Stimulated activated naive CD8-positive, alpha-beta T cell treated with anti-CD3 and anti-CD28 coated beads, Interleukin-15, amount 100 ng/mL, for 72 hours (primary cell): ENCODE measurements around the gene LRIT1.

Source experiments
- ATAC-seq: fragments of 150-1000 bp; cut with Tn5 transposase; 2 replicates; pipeline ENCODE4 v1.10.0; 2021; ENCODE audit warnings: mild to moderate bottlenecking, moderate library complexity
- DNase-seq, 2 donors: peaks; one replicate each; pipeline ENCODE4 v3.0.0; 2021 to 2022
- H3K27ac Mint-ChIP-seq, 2 donors: one replicate each; pipeline ENCODE4 v1.8.0; 2022; ENCODE audit warnings: mild to moderate bottlenecking in 2 of 2, mixed read lengths in 2 of 2, moderate library complexity in 2 of 2
- H3K27me3 Mint-ChIP-seq: one replicate; pipeline ENCODE4 v1.8.0; 2022; ENCODE audit warnings: mixed read lengths
- H3K4me1 Mint-ChIP-seq: one replicate; pipeline ENCODE4 v1.8.0; 2022; ENCODE audit warnings: mild to moderate bottlenecking, mixed read lengths
- H3K4me3 Mint-ChIP-seq, 2 donors: one replicate each; pipeline ENCODE4 v1.8.0; 2022; ENCODE audit warnings: mild to moderate bottlenecking in 2 of 2, mixed read lengths in 2 of 2, moderate library complexity in 1 of 2
- H3K9me3 Mint-ChIP-seq, 2 donors: one replicate each; pipeline ENCODE4 v1.8.0; 2022; ENCODE audit warnings: mixed read lengths in 2 of 2

LRIT1 gene

GRCh38 chr10:84261236-84261915 is 20.0 kb upstream of the LRIT1 start:
- H3K9me3 Mint-ChIP-seq, result no peaks in the 10 kb centered on the region
- DNase-seq, result no peak
- H3K4me1 Mint-ChIP-seq, result peaks cover 23% of the 10 kb centered on the region
- H3K27me3 Mint-ChIP-seq, result peaks cover 62% of the 10 kb centered on the region
- H3K27ac Mint-ChIP-seq, result no peak overlapping the region
- no peak overlapping the region for H3K4me3 Mint-ChIP-seq
- no peak for ATAC-seq

DNA sequence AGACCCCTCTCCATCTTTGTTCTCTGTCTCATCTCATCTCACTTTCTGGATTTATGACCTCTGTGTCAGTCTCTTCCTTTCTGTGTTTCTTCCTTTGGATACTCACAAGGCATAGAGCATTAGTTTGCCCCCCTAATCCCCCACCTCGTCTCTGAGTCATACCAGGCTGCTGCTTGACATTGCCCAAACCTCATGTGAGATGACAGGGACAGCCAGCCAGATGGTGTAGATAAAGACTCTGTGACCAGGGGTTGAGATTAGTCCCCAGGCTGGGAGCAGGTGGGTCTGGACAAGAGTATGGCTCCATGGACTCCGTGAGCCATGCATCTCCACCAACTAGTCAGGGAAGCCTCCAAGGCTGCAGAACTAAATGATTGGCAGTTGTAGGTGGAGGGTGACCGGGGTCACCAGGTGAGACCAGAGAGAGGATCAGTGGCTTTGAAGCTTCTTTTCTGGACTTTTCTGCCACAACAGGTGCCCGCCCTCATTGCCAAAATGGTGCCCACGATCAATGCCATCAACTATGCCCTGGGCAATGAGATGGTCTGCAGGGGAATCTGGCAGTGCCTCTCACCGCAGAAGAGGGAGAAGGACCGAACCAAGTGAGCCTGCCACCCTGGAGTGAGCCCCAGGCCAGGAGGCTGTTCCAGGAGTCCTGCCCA is 16.8 kb upstream of the LRIT1 start:
- Mint-ChIP-seq H3K27me3 (peaks cover 43% of the 10 kb centered on the region), H3K9me3 (no peaks in the 10 kb centered on the region), H3K4me1 (peaks cover 8% of the 10 kb centered on the region), H3K27ac (no peak overlapping the region), H3K4me3 (no peak overlapping the region)
- ATAC-seq (no peak), DNase-seq (no peak)

- ATAC-seq (no peak), DNase-seq (no peak)
- no peak overlapping the region for H3K27ac Mint-ChIP-seq
- no peak overlapping the region for H3K4me3 Mint-ChIP-seq
- H3K9me3 Mint-ChIP-seq, result no peaks in the 10 kb centered on the region
- H3K27me3 Mint-ChIP-seq, result peaks cover 36% of the 10 kb centered on the region
- peaks cover 8% of the 10 kb centered on the region for H3K4me1 Mint-ChIP-seq
Measured at GRCh38 chr10:84257343-84258020, 16.1 kb upstream of the LRIT1 start.

GRCh38 chr10:84256510-84257342 is 15.4 kb upstream of the LRIT1 start:
- DNase-seq (peak; percentile 32 to 51), ATAC-seq (peak; percentile 70)
- Mint-ChIP-seq H3K4me1 (peaks cover 8% of the 10 kb centered on the region), H3K4me3 (no peak overlapping the region), H3K27me3 (peaks cover 29% of the 10 kb centered on the region), H3K27ac (no peak overlapping the region), H3K9me3 (no peaks in the 10 kb centered on the region)

- peaks cover 8% of the 10 kb centered on the region for H3K4me1 Mint-ChIP-seq
- ATAC-seq (no peak), DNase-seq (no peak)
- no peak overlapping the region for H3K27ac Mint-ChIP-seq
- no peak overlapping the region for H3K4me3 Mint-ChIP-seq
- H3K27me3 Mint-ChIP-seq, result peaks cover 27% of the 10 kb centered on the region
- H3K9me3 Mint-ChIP-seq, result no peaks in the 10 kb centered on the region
Measured at GRCh38 chr10:84254552-84255478, 13.5 kb upstream of the LRIT1 start.

DNA sequence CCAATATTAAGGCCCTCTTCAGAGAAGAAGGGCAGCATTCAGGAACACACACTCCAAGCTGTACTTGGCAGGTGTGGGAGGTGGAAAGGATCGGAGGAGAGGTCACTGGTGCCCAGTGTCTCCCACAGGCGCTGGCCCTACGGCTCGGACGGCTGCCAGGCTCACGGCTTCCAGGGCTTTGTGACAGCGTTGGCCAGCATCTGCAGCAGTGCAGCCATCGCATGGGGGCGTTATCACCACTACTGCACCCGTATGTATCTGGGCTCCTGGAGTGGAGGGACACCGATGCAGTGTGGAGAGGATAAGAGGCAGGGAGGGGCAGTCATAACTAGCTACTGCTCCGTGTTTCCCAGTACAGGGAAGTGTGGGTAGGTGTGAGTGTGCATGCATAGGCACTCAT is 7.4 kb upstream of the LRIT1 start:
- no peak for DNase-seq
- no peak for ATAC-seq
- peaks cover 14% of the 10 kb centered on the region for H3K27me3 Mint-ChIP-seq
- H3K27ac Mint-ChIP-seq, result peak overlapping the region in 1 of 2 donors; percentile 55
- no peaks in the 10 kb centered on the region for H3K4me1 Mint-ChIP-seq
- no peaks in the 10 kb centered on the region for H3K9me3 Mint-ChIP-seq
- no peak overlapping the region for H3K4me3 Mint-ChIP-seq

- DNase-seq, result no peak
- H3K4me1 Mint-ChIP-seq, result no peaks in the 10 kb centered on the region
- no peak for ATAC-seq
Measured at GRCh38 chr10:84247496-84247895, 6.2 kb upstream of the LRIT1 start.

DNA sequence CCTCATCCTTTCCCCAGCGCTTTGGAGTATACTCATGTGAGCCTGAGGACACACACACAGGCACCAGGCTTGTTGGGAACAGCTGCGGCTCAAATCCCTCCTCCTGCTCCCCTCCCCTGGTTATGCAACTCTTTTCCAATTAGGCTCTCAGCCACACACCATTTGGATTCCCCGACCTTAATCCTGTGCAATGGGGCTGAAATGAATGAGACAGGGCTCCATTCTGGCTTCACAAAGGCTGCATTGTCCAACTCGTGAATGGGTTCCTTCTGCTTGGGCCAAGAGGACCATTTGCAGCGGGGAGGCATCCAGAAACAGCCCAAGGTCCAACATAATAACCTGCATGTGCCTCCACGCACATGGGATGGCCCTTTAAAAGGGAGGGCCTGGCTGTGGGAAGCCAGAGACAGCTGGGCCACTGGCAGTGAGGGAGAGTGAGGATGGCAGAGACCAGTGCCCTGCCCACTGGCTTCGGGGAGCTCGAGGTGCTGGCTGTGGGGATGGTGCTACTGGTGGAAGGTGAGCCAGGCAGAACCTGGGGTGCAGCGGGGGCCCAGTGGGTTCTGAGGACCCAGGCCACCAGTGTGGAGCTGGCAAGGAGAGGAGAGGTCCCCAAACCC is 3.4 kb upstream of the LRIT1 start, which contains the start of gene RGR:
Gene RGR, plus strand, starts transcription at position 403 of the 620 bp plus-strand sequence. Its CDS starts 38 bp downstream, at position 441.
- H3K9me3 Mint-ChIP-seq, result no peaks in the 10 kb centered on the region
- H3K27ac Mint-ChIP-seq, result peak within 1 kb of the TSS in 1 of 2 donors; percentile 87
- peaks cover 18% of the 10 kb centered on the region for H3K27me3 Mint-ChIP-seq
- DNase-seq (no peak), ATAC-seq (no peak)
- H3K4me3 Mint-ChIP-seq, result no peak within 1 kb of the TSS
- no peaks in the 10 kb centered on the region for H3K4me1 Mint-ChIP-seq

More at GRCh38 chr10:84247496-84247895, 6.2 kb upstream of the LRIT1 start:
- Mint-ChIP-seq H3K27me3 (peaks cover 13% of the 10 kb centered on the region), H3K27ac (no peak overlapping the region), H3K4me3 (no peak overlapping the region), H3K9me3 (no peaks in the 10 kb centered on the region)

DNA sequence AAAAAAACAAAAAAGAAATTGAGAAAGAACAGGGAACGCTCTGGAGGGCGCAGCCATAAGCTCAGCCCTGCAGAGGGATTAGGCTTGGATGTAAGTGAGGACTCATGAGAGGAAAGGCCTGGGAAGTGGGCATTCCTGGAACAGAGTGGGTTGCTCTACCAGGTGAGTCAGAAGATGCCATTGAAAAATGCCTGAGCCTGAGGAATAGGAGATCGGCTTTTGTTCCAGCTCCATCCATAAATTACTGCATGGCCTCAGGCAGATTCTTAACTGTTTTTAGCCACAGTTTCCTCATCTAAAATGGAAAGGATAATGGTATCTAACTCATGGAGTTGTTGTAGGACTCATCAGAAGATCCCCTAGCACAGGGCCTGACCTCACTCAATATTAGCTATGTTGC is 2.4 kb upstream of the LRIT1 start:
- DNase-seq (no peak), ATAC-seq (no peak)
- no peak overlapping the region for H3K4me3 Mint-ChIP-seq
- H3K9me3 Mint-ChIP-seq, result no peaks in the 10 kb centered on the region
- H3K27me3 Mint-ChIP-seq, result peaks cover 17% of the 10 kb centered on the region
- H3K4me1 Mint-ChIP-seq, result no peaks in the 10 kb centered on the region
- H3K27ac Mint-ChIP-seq, result no peak overlapping the region

GRCh38 chr10:84238909-84239308 is 2.4 kb downstream of the LRIT1 start:
- H3K9me3 Mint-ChIP-seq, result no peaks in the 10 kb centered on the region
- no peak overlapping the region for H3K4me3 Mint-ChIP-seq
- peaks cover 22% of the 10 kb centered on the region for H3K27me3 Mint-ChIP-seq
- no peaks in the 10 kb centered on the region for H3K4me1 Mint-ChIP-seq
- ATAC-seq (no peak), DNase-seq (no peak)
- no peak overlapping the region for H3K27ac Mint-ChIP-seq

DNA sequence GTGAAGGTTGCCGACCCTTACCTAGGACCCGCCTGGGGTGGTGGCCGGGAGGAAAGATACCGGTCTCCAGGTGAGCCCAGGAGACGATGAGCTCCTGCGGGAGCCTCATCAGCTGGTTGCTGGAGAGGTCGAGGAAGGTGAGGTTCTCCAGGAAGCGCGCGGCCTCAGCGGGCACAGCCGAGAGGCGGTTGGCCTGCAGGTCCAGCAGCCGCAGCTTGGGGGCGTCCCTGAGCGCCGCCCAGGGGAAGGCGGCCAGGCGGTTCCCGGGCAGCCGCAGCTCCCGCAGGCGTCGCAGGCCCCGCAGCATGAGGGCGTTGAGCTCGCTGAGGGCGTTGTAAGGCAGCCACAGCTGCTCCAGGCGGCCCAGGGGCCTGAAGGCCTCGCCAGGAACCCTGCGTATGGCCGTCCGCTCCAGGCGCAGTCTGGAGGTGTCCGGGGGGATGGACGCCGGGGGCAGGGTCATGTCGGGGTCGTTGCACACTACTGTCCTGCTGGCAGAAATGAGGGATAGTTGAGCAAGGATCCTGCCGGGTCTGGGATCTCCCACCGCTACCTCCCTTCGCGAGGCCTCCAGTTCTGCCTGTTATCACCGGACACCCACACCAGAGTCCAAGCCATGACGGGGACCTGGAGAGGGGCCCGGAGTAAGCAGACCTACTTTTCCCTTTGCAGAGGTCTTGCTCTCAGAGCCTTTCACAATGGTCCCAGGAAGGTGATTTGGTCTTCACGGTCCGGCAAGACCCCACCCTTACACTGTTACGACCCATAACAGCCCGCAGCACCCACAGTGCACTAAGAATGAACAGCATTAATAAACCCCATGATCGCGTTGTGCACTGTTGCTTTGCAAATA is 3.9 kb downstream of the LRIT1 start:
- peak; percentile 27 for ATAC-seq
- DNase-seq, result no peak
- Mint-ChIP-seq H3K9me3 (no peaks in the 10 kb centered on the region), H3K27me3 (peaks cover 22% of the 10 kb centered on the region), H3K27ac (no peak overlapping the region), H3K4me1 (no peaks in the 10 kb centered on the region), H3K4me3 (no peak overlapping the region)

DNA sequence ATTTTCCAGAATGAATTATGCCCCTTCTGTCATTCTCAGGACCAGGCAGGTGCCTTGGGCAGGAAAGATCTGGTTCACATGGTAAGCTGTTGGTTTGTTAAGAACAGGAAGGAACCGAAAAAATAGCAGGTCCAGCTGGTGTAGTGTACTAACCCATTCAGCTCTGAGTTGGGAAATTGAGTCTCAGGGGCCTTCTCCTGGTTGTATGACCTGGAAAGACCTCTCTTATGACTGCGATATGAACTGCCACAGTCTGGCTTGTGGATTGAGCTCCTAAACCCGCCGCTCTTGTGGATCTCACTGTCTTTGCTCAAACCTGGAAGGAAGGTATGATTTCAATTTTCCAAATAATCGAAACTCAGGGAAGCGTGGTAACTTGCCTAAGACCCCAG is 4.5 kb downstream of the LRIT1 start:
- ATAC-seq, result no peak
- Mint-ChIP-seq H3K4me1 (no peaks in the 10 kb centered on the region), H3K27ac (no peak overlapping the region), H3K4me3 (no peak overlapping the region), H3K9me3 (no peaks in the 10 kb centered on the region), H3K27me3 (peaks cover 26% of the 10 kb centered on the region)
- DNase-seq, result no peak

DNA sequence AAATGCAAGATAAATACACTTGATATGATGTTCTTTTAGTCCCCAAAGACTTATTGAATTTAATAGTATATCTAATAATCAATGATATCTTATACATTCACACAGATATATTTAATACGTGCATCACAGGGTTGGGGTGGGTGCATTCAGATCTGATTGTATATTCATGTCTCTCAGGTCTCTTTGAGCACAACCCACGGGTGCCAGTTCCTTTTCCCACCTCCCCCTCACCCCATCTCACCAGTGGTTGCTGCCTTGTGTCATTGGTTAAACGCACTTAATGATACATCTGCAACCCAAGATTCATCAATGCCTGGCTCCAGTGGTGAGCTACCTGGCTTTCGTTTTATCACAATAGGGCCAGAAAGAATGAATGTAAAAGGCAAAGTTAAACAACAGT is 6.2 kb downstream of the LRIT1 start:
- Mint-ChIP-seq H3K27me3 (peaks cover 28% of the 10 kb centered on the region), H3K27ac (no peak overlapping the region), H3K4me1 (no peaks in the 10 kb centered on the region), H3K4me3 (no peak overlapping the region), H3K9me3 (no peaks in the 10 kb centered on the region)
- ATAC-seq (no peak), DNase-seq (no peak)
